Measurements from ENCODE around the gene OR2Z1.

OR2Z1 gene

GRCh38 chr19:8721334-8721733 is at the start of gene OR2Z1:
Gene OR2Z1, plus strand, starts transcription at chr19:8721634. Its CDS starts 9,395 bp downstream, at chr19:8731029.
- peaks cover 13% of the 10 kb centered on the region for H3K27me3 Mint-ChIP-seq
- H3K9me3 Mint-ChIP-seq = peaks cover 8% of the 10 kb centered on the region
- no peak within 1 kb of the TSS for H3K4me3 Mint-ChIP-seq
- no peak within 1 kb of the TSS for H3K27ac Mint-ChIP-seq
- ATAC-seq (no peak), DNase-seq (no peak)
- H3K36me3 Mint-ChIP-seq (ENCODE audit: low read depth) = peaks cover 2% of the 10 kb centered on the region
- H3K4me1 Mint-ChIP-seq = no peaks in the 10 kb centered on the region

GRCh38 chr19:8673276-8673891 is 48.0 kb upstream of the OR2Z1 start:
- DNase-seq (no peak), ATAC-seq (no peak)
- Mint-ChIP-seq H3K36me3 (ENCODE audit: low read depth) (peaks cover 2% of the 10 kb centered on the region), H3K27me3 (peaks cover 6% of the 10 kb centered on the region), H3K9me3 (peaks cover 8% of the 10 kb centered on the region), H3K4me1 (peaks cover 40% of the 10 kb centered on the region), H3K27ac (no peak overlapping the region), H3K4me3 (no peak overlapping the region)

GRCh38 chr19:8675066-8675465 is 46.4 kb upstream of the OR2Z1 start:
- no peak for ATAC-seq
- H3K27ac Mint-ChIP-seq = no peak overlapping the region
- H3K4me3 Mint-ChIP-seq = no peak overlapping the region
- peaks cover 2% of the 10 kb centered on the region for H3K36me3 Mint-ChIP-seq (ENCODE audit: low read depth)
- peaks cover 9% of the 10 kb centered on the region for H3K9me3 Mint-ChIP-seq
- DNase-seq = no peak
- H3K4me1 Mint-ChIP-seq = peaks cover 26% of the 10 kb centered on the region
- H3K27me3 Mint-ChIP-seq = peaks cover 8% of the 10 kb centered on the region

- H3K4me3 Mint-ChIP-seq = no peak overlapping the region
- ATAC-seq (no peak), DNase-seq (no peak)
- peaks cover 37% of the 10 kb centered on the region for H3K4me1 Mint-ChIP-seq
- peaks cover 2% of the 10 kb centered on the region for H3K36me3 Mint-ChIP-seq (ENCODE audit: low read depth)
- H3K27ac Mint-ChIP-seq = no peak overlapping the region
- H3K9me3 Mint-ChIP-seq = peaks cover 9% of the 10 kb centered on the region
- peaks cover 8% of the 10 kb centered on the region for H3K27me3 Mint-ChIP-seq
Measured at GRCh38 chr19:8678244-8678807, 43.1 kb upstream of the OR2Z1 start.

- Mint-ChIP-seq H3K4me1 (peaks cover 28% of the 10 kb centered on the region), H3K27me3 (peaks cover 7% of the 10 kb centered on the region), H3K9me3 (peaks cover 9% of the 10 kb centered on the region), H3K4me3 (no peak overlapping the region), H3K36me3 (ENCODE audit: low read depth) (peaks cover 1% of the 10 kb centered on the region), H3K27ac (no peak overlapping the region)
- ATAC-seq (peak; percentile 60), DNase-seq (no peak)
Measured at GRCh38 chr19:8680676-8681344, 40.6 kb upstream of the OR2Z1 start.

- Mint-ChIP-seq H3K27me3 (peaks cover 5% of the 10 kb centered on the region), H3K9me3 (peaks cover 9% of the 10 kb centered on the region), H3K4me3 (no peak overlapping the region), H3K4me1 (peaks cover 28% of the 10 kb centered on the region), H3K36me3 (ENCODE audit: low read depth) (no peaks in the 10 kb centered on the region), H3K27ac (peak overlapping the region; percentile 24)
- ATAC-seq (peak; percentile 16), DNase-seq (no peak)
Measured at GRCh38 chr19:8681345-8682029, 39.9 kb upstream of the OR2Z1 start.

GRCh38 chr19:8682472-8682871 is 39.0 kb upstream of the OR2Z1 start:
- ATAC-seq = no peak
- no peak overlapping the region for H3K4me3 Mint-ChIP-seq
- no peak for DNase-seq
- peaks cover 5% of the 10 kb centered on the region for H3K27me3 Mint-ChIP-seq
- peaks cover 9% of the 10 kb centered on the region for H3K9me3 Mint-ChIP-seq
- H3K27ac Mint-ChIP-seq = no peak overlapping the region
- no peaks in the 10 kb centered on the region for H3K36me3 Mint-ChIP-seq (ENCODE audit: low read depth)
- peaks cover 28% of the 10 kb centered on the region for H3K4me1 Mint-ChIP-seq

- peak; percentile 52 for ATAC-seq
- Mint-ChIP-seq H3K27ac (peak overlapping the region; percentile 53), H3K4me3 (no peak overlapping the region)
Measured at GRCh38 chr19:8682931-8683330, 38.5 kb upstream of the OR2Z1 start.

GRCh38 chr19:8684001-8684902 is 37.2 kb upstream of the OR2Z1 start:
- ATAC-seq (no peak), DNase-seq (no peak)
- H3K4me3 Mint-ChIP-seq = no peak overlapping the region
- H3K27me3 Mint-ChIP-seq = no peaks in the 10 kb centered on the region
- no peaks in the 10 kb centered on the region for H3K36me3 Mint-ChIP-seq (ENCODE audit: low read depth)
- peaks cover 28% of the 10 kb centered on the region for H3K4me1 Mint-ChIP-seq
- no peak overlapping the region for H3K27ac Mint-ChIP-seq
- no peaks in the 10 kb centered on the region for H3K9me3 Mint-ChIP-seq

More at GRCh38 chr19:8682931-8683330, 38.5 kb upstream of the OR2Z1 start:
- Mint-ChIP-seq H3K36me3 (ENCODE audit: low read depth) (no peaks in the 10 kb centered on the region), H3K4me1 (peaks cover 28% of the 10 kb centered on the region), H3K27me3 (peaks cover 5% of the 10 kb centered on the region), H3K9me3 (peaks cover 7% of the 10 kb centered on the region)
- DNase-seq = no peak

GRCh38 chr19:8686549-8686948 is 34.9 kb upstream of the OR2Z1 start:
- H3K9me3 Mint-ChIP-seq = no peaks in the 10 kb centered on the region
- peaks cover 2% of the 10 kb centered on the region for H3K27me3 Mint-ChIP-seq
- no peak overlapping the region for H3K4me3 Mint-ChIP-seq
- DNase-seq = no peak
- no peaks in the 10 kb centered on the region for H3K36me3 Mint-ChIP-seq (ENCODE audit: low read depth)
- H3K4me1 Mint-ChIP-seq = peaks cover 16% of the 10 kb centered on the region
- no peak for ATAC-seq
- no peak overlapping the region for H3K27ac Mint-ChIP-seq

- no peak for DNase-seq
- H3K36me3 Mint-ChIP-seq (ENCODE audit: low read depth) = no peaks in the 10 kb centered on the region
- peaks cover 13% of the 10 kb centered on the region for H3K27me3 Mint-ChIP-seq
- ATAC-seq = no peak
- H3K9me3 Mint-ChIP-seq = no peaks in the 10 kb centered on the region
- no peak overlapping the region for H3K4me3 Mint-ChIP-seq
- H3K4me1 Mint-ChIP-seq = no peaks in the 10 kb centered on the region
- no peak overlapping the region for H3K27ac Mint-ChIP-seq
Measured at GRCh38 chr19:8688930-8689329, 32.5 kb upstream of the OR2Z1 start.

- ATAC-seq (no peak), DNase-seq (no peak)
- H3K27ac Mint-ChIP-seq = peak overlapping the region; percentile 2
- H3K4me1 Mint-ChIP-seq = peaks cover 3% of the 10 kb centered on the region
- H3K27me3 Mint-ChIP-seq = peaks cover 15% of the 10 kb centered on the region
- H3K4me3 Mint-ChIP-seq = no peak overlapping the region
- H3K36me3 Mint-ChIP-seq (ENCODE audit: low read depth) = no peaks in the 10 kb centered on the region
- no peaks in the 10 kb centered on the region for H3K9me3 Mint-ChIP-seq
Measured at GRCh38 chr19:8690753-8691539, 30.5 kb upstream of the OR2Z1 start.

- ATAC-seq = no peak
- no peak for DNase-seq
- H3K27ac Mint-ChIP-seq = no peak overlapping the region
- no peaks in the 10 kb centered on the region for H3K36me3 Mint-ChIP-seq (ENCODE audit: low read depth)
- no peaks in the 10 kb centered on the region for H3K9me3 Mint-ChIP-seq
- peaks cover 23% of the 10 kb centered on the region for H3K27me3 Mint-ChIP-seq
- no peak overlapping the region for H3K4me3 Mint-ChIP-seq
- peaks cover 10% of the 10 kb centered on the region for H3K4me1 Mint-ChIP-seq
Measured at GRCh38 chr19:8695501-8695900, 25.9 kb upstream of the OR2Z1 start.
